Activated naive CD8-positive, alpha-beta T cell treated with anti-CD3 and anti-CD28 coated beads for 36 hours (primary cell): ENCODE measurements around the gene FNIP2. TPM values are rescaled to one million over a fixed set of nuclear protein-coding genes. Genes with fewer than 3 reads are reported as not detected.
"Not testable (repeated sequence)": the region's sequence is repeated elsewhere in the genome, so short reads cannot be mapped to it uniquely, and the experiment has no call there.

Source experiments
- DNase-seq: peaks from one replicate; pipeline ENCODE4 v3.0.0; 2021
- H3K27ac Mint-ChIP-seq: one replicate; pipeline ENCODE4 v1.8.0; 2022; ENCODE audit warnings: mild to moderate bottlenecking, moderate library complexity, mixed read lengths
- H3K27me3 Mint-ChIP-seq: one replicate; pipeline ENCODE4 v1.8.0; 2022; ENCODE audit warnings: mild to moderate bottlenecking, mixed read lengths
- H3K36me3 Mint-ChIP-seq: one replicate; pipeline ENCODE4 v1.8.0; 2021; ENCODE audit warnings: mild to moderate bottlenecking, mixed read lengths
- H3K4me1 Mint-ChIP-seq: one replicate; pipeline ENCODE4 v1.8.0; 2021; ENCODE audit warnings: mixed read lengths
- H3K4me3 Mint-ChIP-seq: one replicate; pipeline ENCODE4 v1.8.0; 2022; ENCODE audit warnings: mild to moderate bottlenecking, moderate library complexity, mixed read lengths
- H3K9me3 Mint-ChIP-seq: one replicate; pipeline ENCODE4 v1.8.0; 2022; ENCODE audit warnings: mixed read lengths
- total RNA-seq, 2 experiments: library from RNA; stranded (reverse); gene quantifications; one replicate each; pipeline ENCODE4 v1.2.3, GENCODE V29; 2021

FNIP2 gene
- total RNA-seq, 2 experiments from 2014 or later: 10.9 to 11.5 TPM

DNA sequence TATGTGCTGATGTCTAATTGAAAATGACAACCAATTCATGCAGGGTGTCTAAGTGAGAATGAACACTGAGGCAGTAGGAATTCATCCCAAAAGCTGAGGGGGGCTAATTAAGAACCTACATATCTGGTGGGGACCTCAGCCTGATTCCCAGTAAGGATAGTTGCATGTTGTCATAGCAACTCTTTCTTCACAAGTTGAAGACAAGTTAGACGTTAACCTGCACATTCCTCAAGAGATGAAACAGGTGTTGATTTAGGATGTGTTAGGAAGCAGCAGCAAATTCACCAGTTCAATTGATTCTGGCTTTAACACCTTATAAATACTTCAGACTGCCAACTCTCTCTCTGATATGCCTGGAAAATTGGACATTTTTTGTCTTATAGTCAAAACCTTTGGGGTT is 7.3 kb downstream of the FNIP2 start:
- H3K9me3 Mint-ChIP-seq: no peaks in the 10 kb centered on the region
- no peaks in the 10 kb centered on the region for H3K27me3 Mint-ChIP-seq
- DNase-seq: no peak
- H3K4me1 Mint-ChIP-seq: peaks cover 43% of the 10 kb centered on the region
- H3K4me3 Mint-ChIP-seq: no peak overlapping the region
- H3K27ac Mint-ChIP-seq: no peak overlapping the region
- peaks cover 2% of the 10 kb centered on the region for H3K36me3 Mint-ChIP-seq

DNA sequence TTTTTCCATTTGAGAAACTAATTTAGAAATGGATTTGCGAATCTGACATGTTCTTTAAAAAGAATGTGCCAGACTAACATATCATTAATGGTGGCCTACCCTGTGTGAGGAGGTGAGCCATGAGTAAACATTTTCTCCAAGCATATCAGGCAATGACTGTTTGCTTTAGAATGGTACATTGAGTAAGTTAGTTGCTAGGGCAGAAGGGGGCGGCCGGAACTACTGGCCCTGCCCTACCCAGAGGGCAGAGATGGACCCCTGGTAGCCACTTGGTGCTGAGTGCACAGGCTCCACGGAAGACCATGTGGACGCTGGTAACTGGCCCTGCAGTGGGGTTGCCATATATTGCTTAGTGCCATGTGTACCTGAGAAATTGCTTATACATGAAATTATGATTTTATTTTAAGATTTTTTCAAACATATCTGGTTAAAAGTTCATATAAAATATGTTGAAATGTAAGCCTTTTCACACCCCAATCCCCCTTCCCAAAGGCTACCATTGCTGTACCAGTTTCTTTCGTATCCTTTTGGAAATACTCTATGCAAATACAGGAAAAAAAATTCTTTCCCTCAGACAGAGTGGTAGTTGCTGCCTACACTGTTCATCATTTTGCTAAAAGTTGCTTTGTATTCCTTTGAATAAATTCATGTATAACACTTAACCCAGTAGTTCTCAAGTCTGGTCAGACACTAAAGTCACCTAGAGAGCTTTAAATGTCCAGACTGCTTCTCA is 8.8 kb downstream of the FNIP2 start:
- H3K36me3 Mint-ChIP-seq: peaks cover 2% of the 10 kb centered on the region
- peaks cover 36% of the 10 kb centered on the region for H3K4me1 Mint-ChIP-seq
- H3K27me3 Mint-ChIP-seq: no peaks in the 10 kb centered on the region
- H3K9me3 Mint-ChIP-seq: no peaks in the 10 kb centered on the region
- no peak overlapping the region for H3K4me3 Mint-ChIP-seq
- no peak overlapping the region for H3K27ac Mint-ChIP-seq
- no peak for DNase-seq

DNA sequence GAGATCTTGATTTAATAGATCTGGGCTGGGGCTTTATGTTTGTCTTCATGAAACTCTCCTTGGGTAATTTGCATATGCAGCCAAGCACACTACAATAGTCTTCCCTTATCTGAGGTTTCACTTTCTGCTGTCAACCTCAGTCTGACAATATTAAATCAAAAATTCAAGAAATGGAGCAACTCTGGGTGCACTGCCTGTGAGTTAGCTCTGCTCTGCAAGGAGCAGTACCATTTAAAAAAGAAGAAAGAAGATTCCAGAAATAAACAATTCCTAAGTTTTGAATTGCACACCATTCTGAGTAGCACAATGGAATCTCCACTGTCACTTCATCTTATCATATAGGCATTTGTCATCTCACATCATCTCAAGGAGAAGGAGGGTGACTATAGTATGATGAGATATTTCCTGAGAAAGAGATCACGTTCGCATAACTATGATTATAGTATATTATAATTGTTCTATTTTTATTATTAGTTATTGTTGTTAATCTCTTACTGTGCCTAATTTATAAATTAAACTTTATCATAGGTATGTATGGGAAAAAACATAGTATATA is 9.4 kb downstream of the FNIP2 start:
- no peak for DNase-seq
- Mint-ChIP-seq H3K27ac (no peak overlapping the region), H3K9me3 (no peaks in the 10 kb centered on the region), H3K36me3 (peaks cover 2% of the 10 kb centered on the region), H3K27me3 (no peaks in the 10 kb centered on the region), H3K4me3 (peak overlapping the region; percentile 35), H3K4me1 (peaks cover 37% of the 10 kb centered on the region)

- Mint-ChIP-seq H3K27me3 (no peaks in the 10 kb centered on the region), H3K4me1 (peaks cover 41% of the 10 kb centered on the region), H3K9me3 (no peaks in the 10 kb centered on the region), H3K36me3 (peaks cover 2% of the 10 kb centered on the region), H3K27ac (no peak overlapping the region), H3K4me3 (no peak overlapping the region)
- no peak for DNase-seq
Observed at GRCh38 chr4:158778712-158779111, 9.9 kb downstream of the FNIP2 start.

DNA sequence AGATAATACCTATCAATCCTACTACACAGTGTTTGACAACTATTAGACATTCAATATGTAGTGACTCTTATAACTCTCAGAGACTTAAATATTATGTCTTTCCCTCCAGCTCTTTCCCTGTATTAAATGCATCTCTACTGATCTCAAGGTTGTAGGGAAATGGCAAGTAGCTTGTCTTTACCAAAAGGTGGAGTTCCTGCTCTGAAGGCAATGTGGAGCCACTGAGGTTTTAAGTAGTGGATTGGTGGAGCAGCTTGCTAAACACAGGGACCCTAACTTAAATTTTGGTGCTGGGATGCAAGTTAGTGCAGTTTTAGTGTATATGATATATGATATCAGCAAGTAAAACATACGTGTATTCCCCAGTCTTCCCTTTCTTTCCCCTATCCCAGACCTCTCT is 13.1 kb downstream of the FNIP2 start:
- Mint-ChIP-seq H3K27me3 (no peaks in the 10 kb centered on the region), H3K36me3 (no peaks in the 10 kb centered on the region), H3K9me3 (no peaks in the 10 kb centered on the region), H3K4me1 (peaks cover 36% of the 10 kb centered on the region), H3K4me3 (no peak overlapping the region), H3K27ac (no peak overlapping the region)
- no peak for DNase-seq

DNA sequence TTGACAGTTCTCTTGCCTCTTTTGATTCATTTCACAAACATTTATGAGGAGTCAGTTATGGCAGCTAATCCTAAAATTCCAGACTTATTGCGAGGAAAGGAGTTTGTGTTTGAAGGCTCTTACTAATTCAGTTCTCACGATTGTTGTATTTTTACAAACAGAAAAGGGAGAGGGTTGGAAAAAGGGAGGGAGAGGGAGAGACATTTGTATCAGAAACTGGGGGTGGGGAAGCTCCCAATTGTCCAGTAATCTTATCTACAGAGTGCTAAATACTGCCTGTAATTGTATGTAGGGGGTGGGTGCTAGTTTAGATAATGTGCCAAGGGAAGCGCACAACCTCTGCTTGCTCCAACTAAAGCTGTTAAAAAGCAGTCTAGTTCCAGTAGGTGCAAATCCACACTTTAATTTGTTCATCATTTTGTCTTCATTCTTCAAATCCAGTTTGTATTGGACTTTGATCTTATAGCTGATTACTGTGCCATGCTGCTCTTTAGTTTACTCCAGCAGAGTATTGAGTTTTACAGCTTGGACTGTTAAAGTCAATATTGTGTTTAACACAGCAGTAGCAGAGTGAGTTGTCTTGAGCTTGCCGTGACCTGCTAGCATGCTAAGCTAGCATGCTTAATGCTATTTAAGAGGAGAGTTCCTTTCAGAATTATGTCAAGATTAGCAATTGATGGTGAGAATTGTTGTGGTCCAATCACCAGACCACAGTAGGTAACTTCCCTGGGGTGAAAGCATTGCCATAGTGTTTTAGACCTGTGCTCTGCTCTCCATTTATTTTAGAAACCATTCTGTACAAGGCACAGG is 13.9 kb downstream of the FNIP2 start:
- Mint-ChIP-seq H3K27ac (no peak overlapping the region), H3K4me3 (no peak overlapping the region), H3K36me3 (no peaks in the 10 kb centered on the region), H3K27me3 (no peaks in the 10 kb centered on the region), H3K9me3 (no peaks in the 10 kb centered on the region), H3K4me1 (peaks cover 32% of the 10 kb centered on the region)
- no peak for DNase-seq

DNA sequence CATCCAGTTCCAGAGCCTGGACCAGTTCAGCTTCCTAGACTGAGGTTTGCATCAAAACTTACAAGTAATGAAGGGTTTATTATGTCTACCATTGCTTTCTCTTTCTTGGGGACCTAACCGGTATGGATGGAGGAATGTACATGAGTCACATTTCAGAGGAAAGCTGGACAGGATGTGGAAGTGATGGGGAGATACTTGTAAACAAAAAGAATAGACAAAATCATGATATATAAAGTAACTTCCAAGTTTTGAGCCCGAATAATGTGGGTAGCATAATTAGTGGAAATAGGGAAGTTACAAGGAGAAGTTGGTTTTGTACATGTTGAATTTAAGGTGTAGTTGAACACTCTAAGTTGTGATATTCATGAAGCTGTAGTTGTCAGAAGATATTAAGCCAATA is 15.0 kb downstream of the FNIP2 start:
- H3K36me3 Mint-ChIP-seq: no peaks in the 10 kb centered on the region
- no peak overlapping the region for H3K4me3 Mint-ChIP-seq
- H3K27ac Mint-ChIP-seq: no peak overlapping the region

GRCh38 chr4:158785718-158786117 is 16.9 kb downstream of the FNIP2 start:
- H3K27ac Mint-ChIP-seq: no peak overlapping the region
- no peaks in the 10 kb centered on the region for H3K9me3 Mint-ChIP-seq
- no peak for DNase-seq
- H3K36me3 Mint-ChIP-seq: no peaks in the 10 kb centered on the region
- H3K4me1 Mint-ChIP-seq: peaks cover 23% of the 10 kb centered on the region
- H3K4me3 Mint-ChIP-seq: no peak overlapping the region
- H3K27me3 Mint-ChIP-seq: no peaks in the 10 kb centered on the region

More for the DNA sequence above, 15.0 kb downstream of the FNIP2 start:
- no peak for DNase-seq
- no peaks in the 10 kb centered on the region for H3K27me3 Mint-ChIP-seq
- no peaks in the 10 kb centered on the region for H3K9me3 Mint-ChIP-seq
- peaks cover 26% of the 10 kb centered on the region for H3K4me1 Mint-ChIP-seq

- H3K36me3 Mint-ChIP-seq: no peaks in the 10 kb centered on the region
- DNase-seq: no peak
- H3K4me1 Mint-ChIP-seq: peaks cover 24% of the 10 kb centered on the region
- H3K27ac Mint-ChIP-seq: no peak overlapping the region
- H3K4me3 Mint-ChIP-seq: no peak overlapping the region
- no peaks in the 10 kb centered on the region for H3K27me3 Mint-ChIP-seq
- no peaks in the 10 kb centered on the region for H3K9me3 Mint-ChIP-seq
Observed at GRCh38 chr4:158786121-158786601, 17.3 kb downstream of the FNIP2 start.

- H3K9me3 Mint-ChIP-seq: no peaks in the 10 kb centered on the region
- no peak overlapping the region for H3K4me3 Mint-ChIP-seq
- H3K27me3 Mint-ChIP-seq: no peaks in the 10 kb centered on the region
- DNase-seq: no peak
- H3K4me1 Mint-ChIP-seq: peaks cover 26% of the 10 kb centered on the region
- no peak overlapping the region for H3K27ac Mint-ChIP-seq
- no peaks in the 10 kb centered on the region for H3K36me3 Mint-ChIP-seq
Observed at GRCh38 chr4:158786955-158787354, 18.1 kb downstream of the FNIP2 start.

DNA sequence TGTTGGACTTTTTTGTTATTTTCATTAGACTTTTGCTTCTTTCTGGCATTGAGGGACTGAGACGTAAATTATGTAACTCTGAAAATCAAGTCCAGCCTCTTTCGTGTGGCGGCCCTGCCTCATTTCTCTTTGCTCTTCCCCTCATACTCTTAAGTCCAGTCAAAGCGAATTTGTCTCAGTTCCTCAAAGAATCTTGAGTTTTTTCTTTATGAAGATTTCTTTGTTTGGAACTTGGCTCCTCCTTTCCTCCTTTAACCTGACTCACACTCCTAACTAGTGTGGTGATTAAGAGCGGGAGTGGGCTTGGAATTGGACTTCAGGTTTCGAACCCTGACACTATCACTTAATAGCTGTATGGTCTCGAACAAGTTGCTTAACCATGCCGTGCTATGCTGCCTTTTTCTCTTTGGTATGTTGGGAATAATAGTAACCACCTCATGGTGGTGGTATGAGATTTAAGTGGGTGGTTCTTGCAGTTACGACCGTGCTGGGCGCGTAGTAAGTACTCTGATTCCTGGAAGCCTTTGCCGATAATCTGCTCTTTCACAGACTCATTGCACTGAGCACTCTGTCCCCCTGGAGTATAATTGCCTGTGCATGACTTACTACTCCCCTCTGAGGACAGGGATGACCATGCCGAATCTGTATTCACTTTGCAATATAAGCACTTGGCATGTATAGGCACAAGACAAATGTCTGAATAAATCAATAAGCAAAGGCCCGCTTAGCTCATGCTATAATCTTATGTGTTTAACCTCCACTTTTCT is 19.1 kb downstream of the FNIP2 start:
- no peak for DNase-seq
- Mint-ChIP-seq H3K4me1 (peaks cover 23% of the 10 kb centered on the region), H3K9me3 (no peaks in the 10 kb centered on the region), H3K27me3 (no peaks in the 10 kb centered on the region), H3K4me3 (no peak overlapping the region), H3K36me3 (no peaks in the 10 kb centered on the region), H3K27ac (no peak overlapping the region)

GRCh38 chr4:158788516-158788915 is 19.7 kb downstream of the FNIP2 start:
- Mint-ChIP-seq H3K27me3 (no peaks in the 10 kb centered on the region), H3K4me1 (peaks cover 17% of the 10 kb centered on the region), H3K36me3 (no peaks in the 10 kb centered on the region), H3K4me3 (no peak overlapping the region), H3K9me3 (no peaks in the 10 kb centered on the region), H3K27ac (no peak overlapping the region)
- no peak for DNase-seq

- Mint-ChIP-seq H3K27ac (no peak overlapping the region), H3K4me1 (peaks cover 13% of the 10 kb centered on the region), H3K27me3 (no peaks in the 10 kb centered on the region), H3K4me3 (no peak overlapping the region), H3K36me3 (no peaks in the 10 kb centered on the region), H3K9me3 (no peaks in the 10 kb centered on the region)
- no peak for DNase-seq
Observed at GRCh38 chr4:158789853-158790252, 21.0 kb downstream of the FNIP2 start.

GRCh38 chr4:158793021-158793420 is 24.2 kb downstream of the FNIP2 start:
- no peak for DNase-seq
- H3K4me3 Mint-ChIP-seq: no peak overlapping the region
- peaks cover 8% of the 10 kb centered on the region for H3K4me1 Mint-ChIP-seq
- no peaks in the 10 kb centered on the region for H3K36me3 Mint-ChIP-seq
- H3K27me3 Mint-ChIP-seq: no peaks in the 10 kb centered on the region
- no peak overlapping the region for H3K27ac Mint-ChIP-seq
- no peaks in the 10 kb centered on the region for H3K9me3 Mint-ChIP-seq

GRCh38 chr4:158793430-158793829 is 24.6 kb downstream of the FNIP2 start:
- H3K9me3 Mint-ChIP-seq, H3K27me3 Mint-ChIP-seq, DNase-seq, H3K27ac Mint-ChIP-seq, H3K4me3 Mint-ChIP-seq, H3K4me1 Mint-ChIP-seq, H3K36me3 Mint-ChIP-seq: not testable (repeated sequence)
